ENCODE measurements around the gene KRTAP4-2.

GRCh38 chr17:41151525-41151924, 26.5 kb downstream of the KRTAP4-2 start:
- TF ChIP-seq CTCF (IDR thresholded peaks at IDR 0.05 in 2 of 3, conservative IDR thresholded peaks at IDR 0.05 in 1 of 3; ENCODE audit: control insufficient read depth in 2 of 3, extremely low read depth in 1 of 3, insufficient read depth in 1 of 3, low read depth in 3 of 3, low read length in 3 of 3): no peak
- TF ChIP-seq CHD2 (IDR thresholded peaks at IDR 0.05; ENCODE audit: borderline replicate concordance, low read depth, low read length): no peak
- TF ChIP-seq POLR2A (IDR thresholded peaks at IDR 0.05; ENCODE audit: low read depth, low read length): no peak
